Adipocyte (in vitro differentiated cells): ENCODE results near the gene ADAM12.

Experiments used
- DNase-seq: peaks from one replicate; pipeline ENCODE4 v3.0.0-alpha.2; 2015; ENCODE audit warnings: low read depth
- H3K27me3 ChIP-seq: replicated peaks from 2 replicates; pipeline ENCODE4 v1.7.0; 2013; ENCODE audit warnings: mild to moderate bottlenecking, low read length, moderate library complexity; ENCODE audit not compliant: control insufficient read depth, insufficient read depth
- H3K36me3 ChIP-seq: 2 replicates; pipeline ENCODE4 v1.7.0; 2013; ENCODE audit warnings: low read length, mild to moderate bottlenecking, moderate library complexity; ENCODE audit not compliant: control insufficient read depth, insufficient read depth, severe bottlenecking
- H3K4me1 ChIP-seq: 2 replicates; pipeline ENCODE4 v1.7.0; 2013; ENCODE audit warnings: mild to moderate bottlenecking, low read length, moderate library complexity; ENCODE audit not compliant: control insufficient read depth, insufficient read depth
- H3K4me3 ChIP-seq: 2 replicates; pipeline ENCODE4 v1.7.0; 2013; ENCODE audit warnings: mild to moderate bottlenecking, low read length, moderate library complexity
- H3K9ac ChIP-seq: 2 replicates; pipeline ENCODE4 v1.7.0; 2013; ENCODE audit warnings: mild to moderate bottlenecking, low read length, moderate library complexity
- H3K9me3 ChIP-seq: 2 replicates; pipeline ENCODE4 v1.7.0; 2013; ENCODE audit warnings: mild to moderate bottlenecking, low read length, moderate library complexity; ENCODE audit not compliant: control insufficient read depth

The ADAM12 gene

DNA sequence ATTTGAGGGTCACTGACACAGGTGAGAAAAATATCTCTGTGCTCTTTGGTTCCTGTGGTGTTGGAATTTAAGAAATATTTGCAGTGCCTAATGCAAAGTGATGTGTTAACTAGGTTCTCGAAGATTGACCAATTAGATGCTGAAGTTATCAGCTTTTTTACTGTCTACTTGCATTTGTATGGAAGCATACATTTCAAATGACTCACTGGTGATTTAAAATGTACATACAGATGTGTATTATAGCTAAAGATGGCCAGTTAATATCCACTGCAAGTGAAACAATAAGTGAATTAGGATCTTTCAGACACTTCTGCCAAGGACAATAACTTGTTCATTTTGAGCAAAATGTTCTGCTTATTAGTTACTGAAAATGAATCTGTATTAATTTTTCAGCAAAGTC, 287.0 kb downstream of the ADAM12 start:
- no peaks in the 10 kb centered on the region for H3K9me3 ChIP-seq
- no peaks in the 10 kb centered on the region for H3K27me3 ChIP-seq
- no peak overlapping the region for H3K4me3 ChIP-seq
- peaks cover 12% of the 10 kb centered on the region for H3K4me1 ChIP-seq
- no peak for DNase-seq
- no peak overlapping the region for H3K9ac ChIP-seq
- peaks cover 68% of the 10 kb centered on the region for H3K36me3 ChIP-seq

DNA sequence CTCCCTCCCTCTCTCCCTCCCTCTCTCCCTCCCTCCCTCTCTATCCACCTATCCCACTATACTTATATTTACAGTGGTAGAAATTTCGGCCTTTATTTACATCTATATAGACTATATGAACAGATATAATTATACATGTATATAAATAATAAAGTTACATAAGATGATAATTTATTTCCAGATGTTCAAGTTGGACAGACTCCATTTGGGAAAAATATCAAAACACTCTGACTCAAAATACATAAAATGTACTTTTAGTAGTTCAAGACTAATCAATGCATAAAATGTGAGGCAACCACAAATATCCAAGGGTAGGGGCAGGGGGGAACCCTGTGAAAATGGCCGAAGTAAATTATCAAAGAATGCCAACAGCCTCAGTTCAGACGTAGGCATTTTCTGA, 288.9 kb downstream of the ADAM12 start:
- no peaks in the 10 kb centered on the region for H3K27me3 ChIP-seq
- no peak for DNase-seq
- H3K4me1 ChIP-seq: peaks cover 1% of the 10 kb centered on the region
- peaks cover 79% of the 10 kb centered on the region for H3K36me3 ChIP-seq
- no peak overlapping the region for H3K9ac ChIP-seq
- H3K4me3 ChIP-seq: no peak overlapping the region
- no peaks in the 10 kb centered on the region for H3K9me3 ChIP-seq

DNA sequence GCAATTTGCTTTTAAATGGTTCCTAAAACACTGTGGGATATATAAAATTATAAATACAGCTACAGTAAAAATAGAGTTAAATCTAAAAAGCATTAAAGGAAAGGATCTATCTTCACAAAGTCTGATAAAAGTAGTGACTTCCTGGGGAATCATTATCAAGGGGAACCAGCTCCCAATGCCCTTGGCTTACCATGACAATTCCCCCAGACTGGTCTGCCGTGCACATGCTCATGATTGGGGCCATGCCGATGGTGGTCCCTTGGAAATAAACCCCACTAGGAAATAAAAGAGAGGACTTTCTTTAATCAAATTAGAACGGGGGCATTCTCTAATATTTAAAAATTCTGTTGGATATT, 290.1 kb downstream of the ADAM12 start:
- DNase-seq: no peak
- Histone ChIP-seq H3K27me3 (no peaks in the 10 kb centered on the region), H3K4me1 (peaks cover 5% of the 10 kb centered on the region), H3K9me3 (no peaks in the 10 kb centered on the region), H3K4me3 (no peak overlapping the region), H3K9ac (no peak overlapping the region), H3K36me3 (peaks cover 84% of the 10 kb centered on the region)

DNA sequence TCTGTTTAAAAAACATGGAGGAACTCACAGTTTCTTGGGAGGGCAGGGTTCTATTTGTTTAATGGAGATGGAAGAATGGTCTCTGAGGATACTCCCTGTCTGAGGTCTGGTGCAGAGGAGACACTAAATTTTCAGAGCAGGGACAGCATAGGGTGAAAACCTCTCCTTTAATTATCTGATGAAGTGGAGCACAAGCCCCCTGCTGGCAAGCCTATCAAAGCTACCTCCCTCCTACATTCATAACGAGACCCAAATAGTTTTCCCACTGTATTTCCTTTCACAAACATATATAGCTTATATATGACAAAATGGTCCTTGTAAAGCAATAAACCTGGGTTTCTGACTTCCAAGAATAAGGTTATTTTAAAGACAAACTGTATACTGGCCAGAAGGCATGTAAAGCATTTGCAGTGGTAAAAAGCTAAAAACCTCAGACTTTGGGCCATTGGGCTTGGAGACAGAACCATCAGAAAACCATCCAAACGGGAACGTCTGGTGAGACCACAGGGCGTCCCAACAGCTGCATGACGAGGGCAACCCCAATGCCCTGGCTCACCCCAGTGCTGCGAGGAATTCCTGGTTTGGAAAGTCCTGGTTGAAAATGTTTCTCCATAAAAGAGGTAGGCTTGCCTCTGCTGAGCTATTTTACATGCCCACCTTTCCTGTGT, 290.6 kb downstream of the ADAM12 start:
- Histone ChIP-seq H3K4me3 (no peak overlapping the region), H3K27me3 (no peaks in the 10 kb centered on the region), H3K9ac (no peak overlapping the region), H3K4me1 (peaks cover 10% of the 10 kb centered on the region), H3K36me3 (peaks cover 82% of the 10 kb centered on the region), H3K9me3 (no peaks in the 10 kb centered on the region)
- no peak for DNase-seq

DNA sequence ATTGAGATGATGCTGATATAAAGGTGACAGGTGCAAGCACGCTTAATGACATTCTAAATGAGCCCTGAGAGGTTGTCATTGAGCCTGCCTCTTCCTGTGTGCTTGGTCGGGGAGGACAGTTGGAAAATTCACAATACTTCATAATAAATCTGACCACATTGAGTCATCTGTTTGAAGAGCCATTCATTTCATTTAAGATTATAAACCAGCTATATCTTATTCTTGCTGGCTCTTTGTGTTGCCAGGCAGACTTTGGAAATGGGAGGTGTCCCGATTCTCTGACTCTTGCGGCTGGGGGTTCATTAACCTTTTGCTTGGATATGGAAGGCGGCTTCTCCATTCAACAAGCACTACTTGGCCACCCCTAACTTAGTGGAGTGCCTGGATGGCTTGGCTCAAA, 293.7 kb downstream of the ADAM12 start:
- Histone ChIP-seq H3K9me3 (no peaks in the 10 kb centered on the region), H3K4me3 (no peak overlapping the region), H3K4me1 (peaks cover 19% of the 10 kb centered on the region), H3K27me3 (no peaks in the 10 kb centered on the region), H3K9ac (no peak overlapping the region), H3K36me3 (peaks cover 60% of the 10 kb centered on the region)
- DNase-seq: no peak

DNA sequence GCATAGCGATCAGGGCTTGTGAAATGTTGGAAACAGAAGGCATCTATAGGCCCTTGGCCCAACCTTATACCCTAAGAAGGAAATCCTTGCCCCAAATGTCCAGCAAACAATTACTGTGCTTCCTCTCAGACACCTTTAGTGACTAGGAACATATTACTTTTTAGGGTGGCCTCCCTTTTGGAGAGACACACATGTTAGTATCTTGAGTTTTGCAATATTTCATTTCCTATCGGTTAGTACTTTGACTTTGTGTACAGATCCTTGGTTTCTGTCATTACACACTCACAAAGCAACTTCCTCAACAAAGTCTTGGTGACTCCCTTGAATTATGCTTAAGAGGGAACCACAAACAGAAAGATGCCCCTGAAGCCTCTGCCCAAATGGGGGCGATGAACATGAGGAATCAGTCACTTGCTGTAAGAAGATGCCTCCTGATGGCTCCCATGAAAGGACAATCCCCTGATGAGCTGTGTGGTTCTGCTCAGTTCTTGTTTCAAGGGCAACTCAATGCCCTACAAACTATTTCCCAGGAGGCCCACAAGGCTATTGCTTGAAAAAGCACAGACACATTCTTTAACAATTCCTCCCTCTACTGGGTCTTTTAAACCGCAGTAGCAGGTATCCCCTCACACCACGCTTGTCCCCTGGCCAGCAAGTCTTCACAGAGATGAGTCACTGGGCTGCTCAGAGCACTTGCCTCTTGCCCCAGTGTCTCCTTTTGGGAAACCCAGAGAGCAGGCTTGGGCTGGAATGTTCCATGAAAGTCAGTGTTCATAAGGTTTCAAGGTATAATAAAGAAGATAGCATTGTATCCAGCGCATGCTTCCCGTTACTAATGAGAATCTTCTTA, 295.7 kb downstream of the ADAM12 start:
- Histone ChIP-seq H3K4me3 (no peak overlapping the region), H3K9ac (no peak overlapping the region), H3K9me3 (no peaks in the 10 kb centered on the region), H3K4me1 (peaks cover 19% of the 10 kb centered on the region), H3K27me3 (no peaks in the 10 kb centered on the region), H3K36me3 (peaks cover 64% of the 10 kb centered on the region)
- no peak for DNase-seq

DNA sequence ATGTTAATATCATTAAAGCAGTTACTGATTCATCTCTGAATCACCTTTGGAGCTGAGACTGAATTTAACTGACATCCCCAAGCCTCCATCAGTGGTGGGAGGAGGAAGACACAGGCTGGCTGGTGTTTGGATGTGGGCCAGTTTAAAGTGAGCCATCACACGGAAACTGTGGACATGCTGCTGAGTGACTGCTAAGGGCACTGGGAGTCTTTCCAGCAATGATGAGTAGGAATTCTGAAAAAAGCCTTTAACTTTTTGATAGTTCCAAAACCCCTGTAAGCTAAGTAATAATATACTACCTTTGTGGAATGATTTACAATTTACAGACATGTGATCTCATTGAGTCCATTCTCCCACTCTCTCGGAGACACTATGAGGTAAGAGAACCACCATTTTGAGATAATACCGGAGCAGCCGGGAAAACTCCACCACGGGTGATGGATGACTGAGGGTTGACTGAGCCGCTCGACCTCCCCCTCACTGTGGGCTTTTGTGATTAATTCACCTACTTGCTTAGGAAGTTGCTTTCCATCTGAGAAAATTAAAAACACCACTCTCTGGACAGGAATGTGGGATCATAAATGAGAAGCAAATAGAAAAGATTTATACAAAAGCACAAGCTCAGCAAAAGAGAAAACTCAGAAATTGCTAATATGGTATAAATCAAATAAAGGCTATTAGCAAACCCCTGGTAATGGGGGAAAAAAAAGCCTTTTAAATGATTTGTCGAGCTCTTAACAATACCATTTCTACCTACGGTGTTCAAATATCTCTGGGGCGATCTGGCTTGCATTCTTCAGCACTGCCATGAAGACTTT, 297.2 kb downstream of the ADAM12 start:
- Histone ChIP-seq H3K36me3 (peaks cover 52% of the 10 kb centered on the region), H3K9me3 (no peaks in the 10 kb centered on the region), H3K27me3 (no peaks in the 10 kb centered on the region), H3K9ac (no peak overlapping the region), H3K4me3 (peak overlapping the region; percentile 46), H3K4me1 (peaks cover 19% of the 10 kb centered on the region)
- peak; percentile 69 for DNase-seq

DNA sequence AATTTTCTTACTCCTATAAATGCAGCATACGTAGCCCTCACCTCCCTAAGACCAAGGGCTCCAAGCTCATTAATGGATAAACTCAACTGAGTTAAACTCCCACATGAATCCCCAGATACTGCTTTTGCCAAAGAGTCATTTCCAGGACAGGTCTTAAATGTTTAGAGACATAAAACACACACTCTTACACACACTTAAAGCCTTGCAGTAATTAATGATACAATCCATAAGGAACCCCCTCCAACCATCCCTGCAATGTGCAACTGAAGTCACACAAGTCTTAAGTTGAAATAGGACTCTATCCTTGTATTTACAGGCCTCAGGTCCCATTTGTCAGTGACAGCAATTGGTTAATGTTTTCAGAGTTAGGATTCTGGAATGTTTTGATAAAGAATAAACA, 297.8 kb downstream of the ADAM12 start:
- Histone ChIP-seq H3K36me3 (peaks cover 53% of the 10 kb centered on the region), H3K4me1 (peaks cover 19% of the 10 kb centered on the region), H3K4me3 (no peak overlapping the region), H3K9me3 (no peaks in the 10 kb centered on the region), H3K9ac (no peak overlapping the region), H3K27me3 (no peaks in the 10 kb centered on the region)
- no peak for DNase-seq

DNA sequence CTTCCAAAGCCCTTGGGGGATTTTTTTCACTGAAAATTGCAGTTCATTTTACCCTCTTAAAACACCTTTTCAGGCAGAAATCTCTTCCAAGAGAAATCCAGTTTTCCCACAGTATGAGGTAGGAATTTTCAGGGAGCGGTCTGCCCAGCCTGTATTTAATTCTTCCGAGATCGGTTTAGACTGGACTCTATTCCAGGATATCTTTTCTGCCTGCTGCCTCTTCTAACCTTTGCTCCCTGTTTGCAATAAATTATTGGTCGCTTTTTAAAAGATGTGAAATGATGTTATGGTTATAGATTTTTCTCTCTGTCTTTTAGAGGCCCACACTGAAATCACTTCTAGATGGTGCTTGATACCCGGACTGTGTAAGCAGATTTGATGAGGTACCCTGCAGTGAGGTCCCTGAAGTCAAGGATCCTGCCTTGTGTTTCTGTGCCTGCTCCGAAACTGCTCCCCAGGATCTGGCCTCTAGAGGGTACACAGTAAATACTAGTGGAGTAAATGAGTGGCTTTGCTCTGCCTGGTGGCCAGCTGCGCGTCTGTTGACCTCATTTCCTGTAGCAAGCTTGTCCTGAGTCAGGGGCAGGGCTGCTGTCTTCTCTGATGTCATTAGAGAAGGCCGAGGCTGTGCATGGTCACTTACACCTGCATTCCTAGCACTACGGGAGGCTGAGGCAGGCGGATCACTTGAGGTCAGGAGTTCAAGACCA, 300.3 kb downstream of the ADAM12 start:
- H3K9me3 ChIP-seq: no peaks in the 10 kb centered on the region
- no peak overlapping the region for H3K4me3 ChIP-seq
- H3K9ac ChIP-seq: no peak overlapping the region
- H3K36me3 ChIP-seq: peaks cover 54% of the 10 kb centered on the region
- H3K4me1 ChIP-seq: peaks cover 12% of the 10 kb centered on the region
- no peak for DNase-seq
- H3K27me3 ChIP-seq: no peaks in the 10 kb centered on the region

DNA sequence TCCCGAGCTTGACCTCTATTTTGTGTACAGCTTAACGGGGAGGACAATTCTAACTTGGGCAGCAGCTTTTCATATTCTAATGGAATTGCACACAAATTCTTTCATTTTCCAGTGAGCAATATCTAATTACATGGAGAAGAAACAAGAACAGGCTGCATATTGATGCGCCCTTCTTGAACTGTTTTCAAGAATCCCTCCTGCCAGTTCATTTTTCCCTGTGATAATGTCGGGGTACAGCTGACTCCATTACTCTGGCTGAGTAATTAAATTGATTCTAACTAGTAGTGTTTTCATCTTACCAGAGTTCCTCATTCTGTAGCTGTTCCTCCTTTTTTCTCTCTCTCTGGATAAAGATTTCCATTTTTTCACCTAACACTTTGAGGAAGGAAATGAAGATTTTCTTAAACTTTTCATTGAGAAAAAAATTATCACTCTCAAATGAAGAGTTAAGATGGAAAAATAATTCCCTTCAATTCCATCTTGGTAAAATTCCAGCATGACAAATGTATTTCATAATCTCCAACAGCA, 301.1 kb downstream of the ADAM12 start:
- H3K9ac ChIP-seq: no peak overlapping the region
- H3K4me3 ChIP-seq: no peak overlapping the region
- H3K4me1 ChIP-seq: peaks cover 6% of the 10 kb centered on the region
- H3K27me3 ChIP-seq: no peaks in the 10 kb centered on the region
- no peaks in the 10 kb centered on the region for H3K9me3 ChIP-seq
- no peak for DNase-seq
- H3K36me3 ChIP-seq: peaks cover 55% of the 10 kb centered on the region
